OCI-LY3 (cell line): Measurements from ENCODE around the gene SMYD3.

Experiments used
- CTCF ChIP-seq: fragments of 200-600, 300-600 bp; sonication (generic); IDR thresholded peaks from 2 replicates; pipeline ENCODE4 v1.5.1; 2014; ENCODE audit warnings: antibody characterized with exemption, low read length, low read depth
- EZH2phosphoT487 ChIP-seq: fragments of 200-600 bp; shearing (Covaris generic); IDR thresholded peaks from 2 replicates; pipeline ENCODE4 v1.6.1; 2018; ENCODE audit warnings: antibody characterized with exemption, mixed run types, low read depth

GRCh38 chr1:245807954-245808719, 698.9 kb downstream of the SMYD3 start:
- TF ChIP-seq CTCF (no peak), EZH2phosphoT487 (no peak)
